ENCODE results near the gene MAP1LC3A. TPM values are rescaled to one million over a fixed set of nuclear protein-coding genes. Genes with fewer than 3 reads are reported as not detected.
A peak's percentile ranks its signal among the peaks of the same experiment; 100 is the strongest.

Gene MAP1LC3A
- total RNA-seq, 2 donors from 2014 or later = 44.8 to 46.2 TPM

GRCh38 chr20:34553366-34553867 lies 5.1 kb upstream of the MAP1LC3A start:
- no peak overlapping the region for H3K9ac ChIP-seq (ENCODE audit: low read depth in 2 of 2, low read length in 2 of 2)
- H3K9me3 ChIP-seq = no peaks in the 10 kb centered on the region
- no peak overlapping the region for H3K4me3 ChIP-seq
- no peaks in the 10 kb centered on the region for H3K4me1 ChIP-seq
- no peak for TF ChIP-seq CTCF (IDR thresholded peaks at IDR 0.05)
- H3K27ac ChIP-seq = no peak overlapping the region
- no peaks in the 10 kb centered on the region for H3K27me3 ChIP-seq
- intact Hi-C loops (cut with DNase I) = no loop called here
- no peak for DNase-seq
- no peaks in the 10 kb centered on the region for H3K36me3 ChIP-seq

- Histone ChIP-seq H3K4me1 (no peaks in the 10 kb centered on the region), H3K4me3 (peak overlapping the region; percentile 51), H3K27ac (peak overlapping the region; percentile 81), H3K36me3 (no peaks in the 10 kb centered on the region), H3K27me3 (no peaks in the 10 kb centered on the region), H3K9ac (ENCODE audit: low read depth in 2 of 2, low read length in 2 of 2) (peak overlapping the region; percentile 68 to 73), H3K9me3 (no peaks in the 10 kb centered on the region)
- no peak for DNase-seq
- no peak for TF ChIP-seq CTCF (IDR thresholded peaks at IDR 0.05)
- intact Hi-C loops (cut with DNase I) = no loop called here
These were observed 590 bp upstream of the MAP1LC3A start for GRCh38 chr20:34557936-34558319.

GRCh38 chr20:34559311-34560140 lies 1.0 kb downstream of the MAP1LC3A start:
- intact Hi-C loops (cut with DNase I) = no loop called here
- H3K27ac ChIP-seq = no peak overlapping the region
- H3K9ac ChIP-seq (ENCODE audit: low read depth in 2 of 2, low read length in 2 of 2) = peak overlapping the region in 1 of 2 donors; percentile 31
- no peak for DNase-seq
- TF ChIP-seq CTCF (IDR thresholded peaks at IDR 0.05) = no peak
- H3K36me3 ChIP-seq = no peaks in the 10 kb centered on the region
- no peaks in the 10 kb centered on the region for H3K4me1 ChIP-seq
- no peaks in the 10 kb centered on the region for H3K9me3 ChIP-seq
- no peaks in the 10 kb centered on the region for H3K27me3 ChIP-seq
- peak overlapping the region; percentile 51 for H3K4me3 ChIP-seq

GRCh38 chr20:34560141-34560523 lies 1.6 kb downstream of the MAP1LC3A start:
- Histone ChIP-seq H3K27ac (no peak overlapping the region), H3K27me3 (no peaks in the 10 kb centered on the region), H3K9me3 (no peaks in the 10 kb centered on the region), H3K36me3 (no peaks in the 10 kb centered on the region), H3K4me3 (no peak overlapping the region), H3K4me1 (no peaks in the 10 kb centered on the region), H3K9ac (ENCODE audit: low read depth in 2 of 2, low read length in 2 of 2) (no peak overlapping the region)
- no peak for TF ChIP-seq CTCF (IDR thresholded peaks at IDR 0.05)
- intact Hi-C loops (cut with DNase I) = no loop called here
- DNase-seq = no peak

GRCh38 chr20:34560614-34561013 lies 2.1 kb downstream of the MAP1LC3A start:
- intact Hi-C loops (cut with DNase I) = no loop called here
- Histone ChIP-seq H3K9me3 (no peaks in the 10 kb centered on the region), H3K9ac (ENCODE audit: low read depth in 2 of 2, low read length in 2 of 2) (no peak overlapping the region), H3K4me1 (no peaks in the 10 kb centered on the region), H3K36me3 (no peaks in the 10 kb centered on the region), H3K27ac (no peak overlapping the region), H3K4me3 (no peak overlapping the region), H3K27me3 (no peaks in the 10 kb centered on the region)
- DNase-seq = no peak
- no peak for TF ChIP-seq CTCF (IDR thresholded peaks at IDR 0.05)

All from colonic mucosa (tissue), 4 donors.